HG02588 (cell line): ENCODE results near the gene TRPC5OS.

Experiments used
- ATAC-seq: cut with Tn5 transposase; IDR thresholded peaks from one replicate; pipeline ENCODE4 v1.9.1; 2021; ENCODE audit warnings: mild to moderate bottlenecking, moderate library complexity; ENCODE audit not compliant: unreplicated experiment

The TRPC5OS gene

GRCh38 chrX:111892375-111892774, 16.4 kb downstream of the TRPC5OS start:
- no peak for ATAC-seq

- ATAC-seq = no peak
Observed at GRCh38 chrX:111896148-111896547, 20.2 kb downstream of the TRPC5OS start.

GRCh38 chrX:111914398-111915090, 38.6 kb downstream of the TRPC5OS start:
- no peak for ATAC-seq

GRCh38 chrX:111917591-111917990, 41.6 kb downstream of the TRPC5OS start:
- no peak for ATAC-seq

- no peak for ATAC-seq
Observed at GRCh38 chrX:111928456-111928855, 52.5 kb downstream of the TRPC5OS start.
